Panc1 (cell line): ENCODE results near the gene TMIGD1. TPM values are rescaled to one million over a fixed set of nuclear protein-coding genes. Genes with fewer than 3 reads are reported as not detected.

Experiments
- ATAC-seq: fragments of 200-7000 bp; cut with Tn5 transposase; 2 replicates; pipeline ENCODE4 v1.9.1; 2020; ENCODE audit warnings: mild to moderate bottlenecking, moderate library complexity
- BruUV-seq: library from RNA; stranded (reverse); fragments of 400-500 nt; replicated peaks from 2 replicates; lab custom pipeline; 2021; lab: Mats Ljungman, UMichigan
- CTCF ChIA-PET: fragments of 300-600 bp; sonication (Branson Sonifier 250); formaldehyde crosslinking; loops from one replicate; lab custom pipeline; 2022; ENCODE audit warnings: antibody characterized with exemption; lab: Charles Lee
- POLR2A ChIA-PET: fragments of 300-600 bp; sonication (Branson Sonifier 250); formaldehyde crosslinking; loops from one replicate; lab custom pipeline; 2022; ENCODE audit warnings: antibody characterized with exemption; lab: Charles Lee
- DNase-seq: peaks from one replicate; pipeline ENCODE4 v3.0.0-alpha.2; 2010; ENCODE audit warnings: low read depth, low spot score
- H3K27ac ChIP-seq: 2 replicates; pipeline ENCODE4 v1.5.1; 2011; ENCODE audit warnings: mild to moderate bottlenecking, low read length, inconsistent platforms
- H3K27me3 ChIP-seq: fragments of 200-500 bp; sonication (Bioruptor generic); 2 replicates; pipeline ENCODE4 v1.6.0; 2014; ENCODE audit warnings: low read length, inconsistent platforms; ENCODE audit not compliant: control insufficient read depth, insufficient read depth
- H3K36me3 ChIP-seq: fragments of 200-500 bp; sonication (Bioruptor generic); 2 replicates; pipeline ENCODE4 v1.5.1; 2014; ENCODE audit warnings: inconsistent platforms, mild to moderate bottlenecking, low read length, moderate library complexity; ENCODE audit not compliant: control insufficient read depth, insufficient read depth
- H3K4me1 ChIP-seq: 2 replicates; pipeline ENCODE4 v1.5.1; 2011; ENCODE audit warnings: inconsistent platforms, mild to moderate bottlenecking, low read length, moderate library complexity; ENCODE audit not compliant: control insufficient read depth, insufficient read depth
- H3K4me3 ChIP-seq, 2 experiments: 2 replicates each; pipeline ENCODE4 v1.5.1; 2011 to 2012; ENCODE audit warnings: low read depth in 2 of 2, low read length in 2 of 2, mild to moderate bottlenecking in 2 of 2, inconsistent platforms in 1 of 2, moderate library complexity in 1 of 2
- H3K9me3 ChIP-seq: fragments of 200-500 bp; sonication (Bioruptor generic); 2 replicates; pipeline ENCODE4 v1.5.1; 2014; ENCODE audit warnings: low read depth, mild to moderate bottlenecking, inconsistent platforms, low read length, moderate library complexity; ENCODE audit not compliant: control insufficient read depth, insufficient read depth
- POLR2AphosphoS5 ChIP-seq: IDR thresholded peaks from 2 replicates; pipeline ENCODE4 v1.6.1; 2012; ENCODE audit warnings: mild to moderate bottlenecking, low read depth, low read length, moderate library complexity
- SIN3A ChIP-seq: IDR thresholded peaks from 2 replicates; pipeline ENCODE4 v1.6.1; 2012; ENCODE audit warnings: low read depth, mild to moderate bottlenecking, low read length, moderate library complexity, borderline replicate concordance; ENCODE audit not compliant: insufficient read depth
- TCF7L2 ChIP-seq: IDR thresholded peaks from 2 replicates; pipeline ENCODE4 v1.6.1; 2011; ENCODE audit warnings: mild to moderate bottlenecking, low read depth, low read length, inconsistent platforms
- in situ Hi-C: cut with HindIII; loops from 2 replicates; pipeline ENCODE4 v1.10.0; 2016; ENCODE audit warnings: low sequenced_read_pairs, low pct_unique_long_range_greater_than_20kb
- intact Hi-C: fragments of 100-400 bp; cut with micrococcal nuclease; formaldehyde crosslinking; loops from one replicate; pipeline ENCODE4 v1.10.0; 2022; ENCODE audit not compliant: unreplicated experiment
- total RNA-seq: library from RNA; stranded (reverse); gene quantifications from one replicate; pipeline ENCODE4 v1.2.1, GENCODE V29; 2021; ENCODE audit not compliant: unreplicated experiment
- TF ChIP-seq, protein P1 (sequence below): fragments of 450-650 bp; IDR thresholded peaks from 2 replicates; pipeline ENCODE4 v1.5.1; 2017; ENCODE audit warnings: mild to moderate bottlenecking
- TF ChIP-seq, protein P2 (sequence below), 2 experiments: IDR thresholded peaks; 2 replicates each; pipeline ENCODE4 v1.6.1; 2011 to 2012; ENCODE audit warnings: low read depth in 2 of 2, control low read depth in 1 of 2, low read length in 1 of 2, mild to moderate bottlenecking in 1 of 2, moderate library complexity in 1 of 2; ENCODE audit not compliant: insufficient read depth in 1 of 2

The TMIGD1 gene
- total RNA-seq, 1 experiment from 2014 or later = not detected

DNA sequence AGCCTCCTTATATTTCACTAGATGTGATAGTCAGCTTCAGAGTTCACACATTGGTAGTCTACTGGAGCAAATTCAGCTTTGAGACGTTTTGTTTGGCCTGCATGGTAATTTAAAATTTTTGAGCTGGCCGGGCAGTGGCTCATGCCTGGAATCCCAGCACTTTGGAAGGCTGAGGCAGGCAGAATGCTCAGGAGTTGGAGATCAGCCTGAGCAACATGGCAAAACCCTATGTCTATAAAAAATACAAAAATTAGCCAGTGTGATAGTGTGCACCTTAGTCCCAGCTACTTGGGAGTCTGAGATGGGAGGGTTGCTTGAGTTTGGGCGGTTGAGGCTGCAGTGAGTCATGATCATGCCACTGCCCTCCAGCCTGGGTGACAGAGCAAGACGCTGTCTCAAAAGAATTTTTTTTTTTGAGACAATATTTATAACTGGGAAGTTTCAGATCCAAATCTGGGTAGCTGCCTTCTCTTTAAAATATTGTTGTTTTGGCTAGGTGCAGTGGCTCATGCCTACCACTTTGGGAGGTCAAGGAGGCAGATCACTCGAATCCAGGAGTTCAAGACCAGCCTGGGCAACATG, 37.3 kb downstream of the TMIGD1 start:
- intact Hi-C loops = no loop called here
- no peak for ATAC-seq
- H3K36me3 ChIP-seq = no peaks in the 10 kb centered on the region
- H3K27me3 ChIP-seq = no peaks in the 10 kb centered on the region
- ChIA-PET POLR2A (no interaction called here), CTCF (no interaction called here)
- H3K27ac ChIP-seq = no peak overlapping the region
- H3K9me3 ChIP-seq = no peaks in the 10 kb centered on the region
- TF ChIP-seq SIN3A (no peak), TCF7L2 (no peak), POLR2AphosphoS5 (no peak)
- TF ChIP-seq, protein P1, sequence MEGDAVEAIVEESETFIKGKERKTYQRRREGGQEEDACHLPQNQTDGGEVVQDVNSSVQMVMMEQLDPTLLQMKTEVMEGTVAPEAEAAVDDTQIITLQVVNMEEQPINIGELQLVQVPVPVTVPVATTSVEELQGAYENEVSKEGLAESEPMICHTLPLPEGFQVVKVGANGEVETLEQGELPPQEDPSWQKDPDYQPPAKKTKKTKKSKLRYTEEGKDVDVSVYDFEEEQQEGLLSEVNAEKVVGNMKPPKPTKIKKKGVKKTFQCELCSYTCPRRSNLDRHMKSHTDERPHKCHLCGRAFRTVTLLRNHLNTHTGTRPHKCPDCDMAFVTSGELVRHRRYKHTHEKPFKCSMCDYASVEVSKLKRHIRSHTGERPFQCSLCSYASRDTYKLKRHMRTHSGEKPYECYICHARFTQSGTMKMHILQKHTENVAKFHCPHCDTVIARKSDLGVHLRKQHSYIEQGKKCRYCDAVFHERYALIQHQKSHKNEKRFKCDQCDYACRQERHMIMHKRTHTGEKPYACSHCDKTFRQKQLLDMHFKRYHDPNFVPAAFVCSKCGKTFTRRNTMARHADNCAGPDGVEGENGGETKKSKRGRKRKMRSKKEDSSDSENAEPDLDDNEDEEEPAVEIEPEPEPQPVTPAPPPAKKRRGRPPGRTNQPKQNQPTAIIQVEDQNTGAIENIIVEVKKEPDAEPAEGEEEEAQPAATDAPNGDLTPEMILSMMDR = no peak
- H3K4me1 ChIP-seq = no peaks in the 10 kb centered on the region
- H3K4me3 ChIP-seq = no peak overlapping the region
- no TSS peak for BruUV-seq
- DNase-seq = no peak
- in situ Hi-C loops = no loop called here

DNA sequence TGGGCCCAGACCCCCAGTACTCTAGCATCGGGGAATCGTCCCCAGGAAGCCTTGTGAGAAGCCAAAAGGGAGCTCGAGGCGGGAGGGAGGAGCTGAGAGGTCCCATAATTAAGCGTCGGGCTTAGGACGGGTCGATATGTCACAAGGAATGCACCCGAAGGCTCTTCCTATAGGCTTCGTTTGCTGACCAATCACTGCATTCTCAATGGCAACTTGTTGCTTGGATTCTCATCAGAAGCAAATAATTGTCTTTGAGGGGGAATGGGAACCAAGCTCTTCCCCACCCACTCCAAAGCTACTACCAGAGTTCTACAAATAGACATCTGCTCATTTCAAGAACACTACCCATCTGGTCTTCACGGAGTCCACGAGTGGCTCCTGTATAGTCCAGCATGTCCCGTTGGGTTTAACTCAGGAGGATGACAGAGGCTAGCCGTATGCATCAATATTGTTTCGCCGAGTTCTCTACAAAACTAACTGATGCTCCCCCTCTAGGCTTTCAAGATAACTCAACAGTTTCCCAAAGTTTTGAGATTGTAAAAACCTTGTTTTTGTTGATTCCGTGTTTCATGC, 41.5 kb downstream of the TMIGD1 start:
- ChIA-PET CTCF (interaction anchor here (1.1 kb wide), 1 partner anchor 185 kb away, joined by 3 read pairs; no protein-coding TSS in a partner anchor), POLR2A (interaction anchor here (0.6 to 0.7 kb wide), 3 partner anchors 69 to 90 kb away, joined by 3 to 4 read pairs (median 3); no protein-coding TSS in a partner anchor)
- DNase-seq = no peak
- peak; percentile 22; the same call in 1 of the 2 replicates for TF ChIP-seq SIN3A
- TF ChIP-seq, protein P1 = no peak
- Histone ChIP-seq H3K4me1 (peaks cover 11% of the 10 kb centered on the region), H3K27me3 (no peaks in the 10 kb centered on the region), H3K9me3 (no peaks in the 10 kb centered on the region), H3K27ac (peak overlapping the region; percentile 91), H3K4me3 (peak overlapping the region; percentile 77 to 84), H3K36me3 (peaks cover 11% of the 10 kb centered on the region)
- BruUV-seq = no TSS peak
- in situ Hi-C loops (no loop called here), intact Hi-C loops (no loop called here)
- peak; percentile 64; the same call in 1 of the 2 replicates for ATAC-seq

DNA sequence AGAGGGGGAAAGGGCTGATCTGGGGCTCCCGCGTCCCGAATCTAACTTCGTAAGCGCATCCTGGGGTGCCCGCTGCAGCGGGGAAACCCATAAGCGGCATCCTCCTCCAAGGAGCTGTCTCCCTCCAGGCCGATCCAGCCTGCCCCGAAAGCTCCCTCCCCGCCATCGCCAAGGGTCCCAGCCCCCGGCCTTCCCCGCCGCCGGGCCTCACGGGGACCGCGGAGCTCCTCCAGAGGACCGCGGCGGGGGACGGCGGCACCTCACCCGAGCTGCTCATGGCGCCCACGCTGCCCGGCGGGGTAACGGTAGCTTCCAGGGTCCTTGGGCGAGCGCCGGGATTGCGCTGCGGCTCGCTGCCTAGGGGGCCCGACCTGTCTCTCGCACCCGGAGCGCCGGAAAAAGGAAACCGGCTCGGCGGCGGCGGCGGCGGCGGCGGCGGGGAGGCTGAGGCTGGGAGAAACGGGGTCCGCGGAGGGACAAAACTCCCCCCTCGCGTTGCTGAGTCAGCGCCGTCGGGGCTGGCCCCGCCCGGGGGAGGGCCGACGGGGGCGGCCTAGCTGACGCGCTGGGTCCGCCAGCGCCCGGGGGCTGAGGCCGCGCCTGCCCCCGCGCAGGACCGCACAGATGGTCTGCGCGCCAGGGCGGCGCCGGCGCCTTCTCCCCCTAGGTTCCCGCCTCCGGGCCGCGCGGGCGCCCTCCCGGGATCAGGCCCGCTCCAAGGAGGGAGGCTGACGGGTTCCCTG, 42.1 kb downstream of the TMIGD1 start, which contains the start of gene BLMH:
TSS of gene BLMH (minus strand) at position 402 of the 743 bp plus-strand sequence. CDS start at position 277, 125 bp downstream.
- ChIA-PET CTCF (interaction anchor here (1.1 kb wide), 1 partner anchor 185 kb away, joined by 3 read pairs; no protein-coding TSS in a partner anchor), POLR2A (interaction anchor here (0.6 to 0.7 kb wide), 4 partner anchors 25 to 90 kb away, joined by 3 to 4 read pairs (median 3); no protein-coding TSS in a partner anchor)
- H3K36me3 ChIP-seq = peaks cover 16% of the 10 kb centered on the region
- intact Hi-C loops (no loop called here), in situ Hi-C loops (no loop called here)
- H3K9me3 ChIP-seq = no peaks in the 10 kb centered on the region
- peaks cover 11% of the 10 kb centered on the region for H3K4me1 ChIP-seq
- no peaks in the 10 kb centered on the region for H3K27me3 ChIP-seq
- H3K4me3 ChIP-seq = peak within 1 kb of the TSS; percentile 84 to 93
- no peak for DNase-seq
- H3K27ac ChIP-seq = peak within 1 kb of the TSS; percentile 91
- peak; percentile 85; the same call in 1 of the 2 replicates for TF ChIP-seq SIN3A
- TF ChIP-seq, protein P1 = no peak
- TF ChIP-seq, protein P2, sequence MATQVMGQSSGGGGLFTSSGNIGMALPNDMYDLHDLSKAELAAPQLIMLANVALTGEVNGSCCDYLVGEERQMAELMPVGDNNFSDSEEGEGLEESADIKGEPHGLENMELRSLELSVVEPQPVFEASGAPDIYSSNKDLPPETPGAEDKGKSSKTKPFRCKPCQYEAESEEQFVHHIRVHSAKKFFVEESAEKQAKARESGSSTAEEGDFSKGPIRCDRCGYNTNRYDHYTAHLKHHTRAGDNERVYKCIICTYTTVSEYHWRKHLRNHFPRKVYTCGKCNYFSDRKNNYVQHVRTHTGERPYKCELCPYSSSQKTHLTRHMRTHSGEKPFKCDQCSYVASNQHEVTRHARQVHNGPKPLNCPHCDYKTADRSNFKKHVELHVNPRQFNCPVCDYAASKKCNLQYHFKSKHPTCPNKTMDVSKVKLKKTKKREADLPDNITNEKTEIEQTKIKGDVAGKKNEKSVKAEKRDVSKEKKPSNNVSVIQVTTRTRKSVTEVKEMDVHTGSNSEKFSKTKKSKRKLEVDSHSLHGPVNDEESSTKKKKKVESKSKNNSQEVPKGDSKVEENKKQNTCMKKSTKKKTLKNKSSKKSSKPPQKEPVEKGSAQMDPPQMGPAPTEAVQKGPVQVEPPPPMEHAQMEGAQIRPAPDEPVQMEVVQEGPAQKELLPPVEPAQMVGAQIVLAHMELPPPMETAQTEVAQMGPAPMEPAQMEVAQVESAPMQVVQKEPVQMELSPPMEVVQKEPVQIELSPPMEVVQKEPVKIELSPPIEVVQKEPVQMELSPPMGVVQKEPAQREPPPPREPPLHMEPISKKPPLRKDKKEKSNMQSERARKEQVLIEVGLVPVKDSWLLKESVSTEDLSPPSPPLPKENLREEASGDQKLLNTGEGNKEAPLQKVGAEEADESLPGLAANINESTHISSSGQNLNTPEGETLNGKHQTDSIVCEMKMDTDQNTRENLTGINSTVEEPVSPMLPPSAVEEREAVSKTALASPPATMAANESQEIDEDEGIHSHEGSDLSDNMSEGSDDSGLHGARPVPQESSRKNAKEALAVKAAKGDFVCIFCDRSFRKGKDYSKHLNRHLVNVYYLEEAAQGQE (IDR thresholded peaks at IDR 0.05; ENCODE audit: insufficient read depth in 1 of 2, low read depth in 2 of 2, low read length in 1 of 2) = no peak
- TF ChIP-seq TCF7L2 = no peak
- TF ChIP-seq POLR2AphosphoS5 = peak; percentile 81
- peak; percentile 98 for ATAC-seq
- no TSS peak for BruUV-seq
